Neural cell (in vitro differentiated cells): ENCODE data around the gene METTL6.

Source experiments
- CTCF ChIP-seq: fragments of 450-650 bp; IDR thresholded peaks from 2 replicates; pipeline ENCODE4 v1.5.1; 2014; ENCODE audit warnings: antibody characterized with exemption, mild to moderate bottlenecking, moderate library complexity; ENCODE audit not compliant: poor library complexity, severe bottlenecking
- EZH2 ChIP-seq: fragments of 200-600, 300-800 bp; shearing (Covaris generic), sonication (generic); IDR thresholded peaks from 2 replicates; pipeline ENCODE4 v1.6.1; 2014; ENCODE audit warnings: antibody characterized with exemption, low read length, borderline replicate concordance, mild to moderate bottlenecking; ENCODE audit not compliant: insufficient read depth, poor library complexity, severe bottlenecking
- SMC3 ChIP-seq: fragments of 450-650 bp; conservative IDR thresholded peaks from 2 replicates; pipeline ENCODE4 v1.6.1; 2014; ENCODE audit warnings: antibody characterized with exemption, mild to moderate bottlenecking, moderate library complexity; ENCODE audit not compliant: poor library complexity

GRCh38 chr3:15382405-15382923 is 44.9 kb downstream of the METTL6 start:
- no peak for TF ChIP-seq EZH2
- no peak for TF ChIP-seq CTCF
- no peak for TF ChIP-seq SMC3
